NOMO-1 treated with dmso at 0.1 percent for 144 hours (cell line): ENCODE results near the gene HMCN2.

ENCODE experiments used
- DNase-seq: peaks from one replicate; lab custom pipeline; 2025; ENCODE audit not compliant: unreplicated experiment; lab: John Stamatoyannopoulos, UW

The HMCN2 gene

GRCh38 chr9:130362691-130363090 lies 97.1 kb downstream of the HMCN2 start:
- no peak for DNase-seq

GRCh38 chr9:130363755-130364404 lies 98.3 kb downstream of the HMCN2 start:
- no peak for DNase-seq

GRCh38 chr9:130364619-130365322 lies 99.2 kb downstream of the HMCN2 start:
- no peak for DNase-seq

- DNase-seq = no peak
These were observed 99.8 kb downstream of the HMCN2 start for GRCh38 chr9:130365323-130365721.

- DNase-seq = no peak
These were observed 100.5 kb downstream of the HMCN2 start for GRCh38 chr9:130366072-130366471.

GRCh38 chr9:130366888-130367550 lies 101.5 kb downstream of the HMCN2 start:
- DNase-seq = no peak

- no peak for DNase-seq
These were observed 103.1 kb downstream of the HMCN2 start for GRCh38 chr9:130368631-130369103.

- no peak for DNase-seq
These were observed 104.7 kb downstream of the HMCN2 start for GRCh38 chr9:130370226-130370625.

GRCh38 chr9:130371196-130371966 lies 105.8 kb downstream of the HMCN2 start:
- no peak for DNase-seq

- no peak for DNase-seq
These were observed 106.5 kb downstream of the HMCN2 start for GRCh38 chr9:130372057-130372456.

- no peak for DNase-seq
These were observed 108.2 kb downstream of the HMCN2 start for GRCh38 chr9:130373679-130374325.

GRCh38 chr9:130377612-130378011 lies 112.1 kb downstream of the HMCN2 start:
- DNase-seq = no peak

- no peak for DNase-seq
These were observed 113.5 kb downstream of the HMCN2 start for GRCh38 chr9:130378875-130379648.

GRCh38 chr9:130379649-130379970 lies 114.0 kb downstream of the HMCN2 start:
- DNase-seq = no peak

- no peak for DNase-seq
These were observed 115.4 kb downstream of the HMCN2 start for GRCh38 chr9:130380920-130381469.

GRCh38 chr9:130381660-130382059 lies 116.1 kb downstream of the HMCN2 start:
- DNase-seq = no peak

GRCh38 chr9:130382096-130382495 lies 116.5 kb downstream of the HMCN2 start:
- no peak for DNase-seq

- no peak for DNase-seq
These were observed 117.2 kb downstream of the HMCN2 start for GRCh38 chr9:130382636-130383349.

- DNase-seq = no peak
These were observed 117.8 kb downstream of the HMCN2 start for GRCh38 chr9:130383350-130383715.
